ENCODE results near the gene MZT2B.
"Not testable (repeated sequence)": the region's sequence is repeated elsewhere in the genome, so short reads cannot be mapped to it uniquely, and the experiment has no call there.

GRCh38 chr2:130141645-130142370 lies 40.3 kb upstream of the MZT2B start:
- TF ChIP-seq CTCF (IDR thresholded peaks at IDR 0.05; ENCODE audit: poor library complexity, severe bottlenecking); TAF1 (IDR thresholded peaks at IDR 0.05; ENCODE audit: low read depth); RAD21 (conservative IDR thresholded peaks at IDR 0.05): not testable (repeated sequence)
